GM19372 (cell line): ENCODE data around the gene LPAR1.
A peak's percentile ranks its signal among the peaks of the same experiment; 100 is the strongest.

Source experiments
- ATAC-seq: cut with Tn5 transposase; IDR thresholded peaks from one replicate; pipeline ENCODE4 v1.9.1; 2021; ENCODE audit warnings: mild to moderate bottlenecking, low read depth, moderate library complexity; ENCODE audit not compliant: unreplicated experiment

The LPAR1 gene

DNA sequence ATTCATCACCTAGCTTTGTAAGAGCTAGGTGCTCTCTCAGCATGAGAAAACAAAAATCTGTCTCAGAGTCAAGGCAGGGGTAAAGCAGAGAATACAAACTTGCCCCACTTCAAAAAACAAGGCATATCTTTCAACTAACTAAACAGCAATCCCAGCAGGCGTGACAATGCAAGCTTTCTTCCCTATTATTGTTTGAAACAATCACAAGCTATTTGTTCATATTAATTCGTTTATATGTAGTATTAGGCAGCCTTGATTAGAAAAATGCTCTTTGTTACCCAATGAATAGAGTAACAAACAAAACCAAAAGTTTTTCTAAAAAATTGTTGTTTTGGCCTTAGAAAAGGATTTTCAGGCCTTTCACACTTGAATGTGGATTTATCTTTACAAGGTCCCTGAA, 71.1 kb downstream of the LPAR1 start:
- ATAC-seq = no peak

GRCh38 chr9:110960288-110960687, 78.0 kb downstream of the LPAR1 start:
- no peak for ATAC-seq

- ATAC-seq = no peak
Measured at GRCh38 chr9:110958847-110959246, 79.4 kb downstream of the LPAR1 start.

DNA sequence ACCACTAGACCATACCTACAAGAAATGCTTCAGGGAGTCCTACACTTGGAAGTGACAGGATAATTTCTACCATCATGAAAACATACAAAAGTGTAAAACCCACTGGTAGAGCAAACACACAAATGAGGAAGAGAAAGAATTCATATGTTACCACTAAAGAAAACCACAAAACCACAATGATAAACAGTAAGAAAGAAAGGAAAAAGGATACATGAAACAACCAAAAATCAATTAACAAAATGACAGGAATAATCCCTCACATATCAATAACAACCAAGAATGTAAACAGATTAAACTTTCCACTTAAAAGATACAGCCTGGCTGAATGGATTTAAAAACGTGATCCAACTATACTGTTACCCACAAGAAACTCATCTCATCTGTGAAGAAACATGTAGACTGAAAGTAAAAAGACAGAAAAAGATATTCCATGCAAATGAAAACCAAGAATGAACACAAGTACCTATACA, 83.4 kb downstream of the LPAR1 start:
- ATAC-seq = no peak

GRCh38 chr9:110952540-110952859, 85.8 kb downstream of the LPAR1 start:
- no peak for ATAC-seq

DNA sequence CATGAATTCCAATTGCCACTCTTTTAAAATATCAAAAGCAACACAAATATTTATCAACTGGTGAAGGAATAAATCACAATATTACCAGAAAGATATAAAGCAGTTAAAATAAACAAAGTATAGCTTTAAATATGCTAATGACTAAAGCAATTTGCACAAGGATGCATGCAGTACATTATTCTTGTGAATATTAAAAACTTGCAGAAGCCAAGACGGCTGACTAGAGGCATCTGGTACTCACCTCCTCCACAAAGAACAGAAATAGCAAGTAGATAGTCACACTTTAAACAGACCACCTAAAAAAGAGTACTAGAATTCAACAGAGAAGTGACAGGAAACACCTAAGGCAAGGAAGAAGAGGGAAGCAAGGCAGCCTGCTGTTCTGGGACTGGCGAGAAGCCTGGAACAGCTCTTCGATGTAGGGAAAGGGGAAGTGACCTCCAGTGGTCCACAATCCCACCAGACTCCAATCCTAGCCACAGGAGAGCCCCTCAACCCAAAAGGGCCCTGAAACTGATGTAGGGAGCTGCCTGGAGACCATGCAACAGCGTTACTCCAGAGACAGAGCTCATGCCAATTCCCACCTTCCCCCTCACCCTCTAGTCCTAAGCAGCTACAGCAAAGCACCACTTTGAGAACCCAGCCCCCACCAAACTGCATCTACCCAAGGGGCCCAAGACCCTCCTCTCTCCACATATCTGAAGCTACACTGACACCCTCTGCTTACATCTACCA, 86.3 kb downstream of the LPAR1 start:
- ATAC-seq = no peak

- no peak for ATAC-seq
Measured at GRCh38 chr9:110950041-110950645, 88.1 kb downstream of the LPAR1 start.

DNA sequence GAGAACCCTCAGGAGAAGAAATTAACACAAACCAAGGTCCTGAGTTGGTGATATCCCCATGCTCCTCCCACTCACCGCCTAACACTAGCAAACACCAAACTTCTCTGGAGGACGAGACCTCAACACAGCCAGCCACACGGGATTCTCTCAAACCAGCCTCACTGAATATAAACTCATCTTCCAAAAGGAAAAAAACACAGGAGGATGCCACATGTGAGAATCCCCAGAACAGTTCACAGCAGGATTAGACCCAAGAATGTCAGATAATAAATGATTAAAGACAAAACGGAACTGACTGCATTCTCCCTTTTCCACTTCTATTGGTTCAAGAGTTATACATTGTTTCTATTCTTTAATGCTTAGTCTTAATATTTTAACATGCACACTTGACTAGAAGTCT, 89.2 kb downstream of the LPAR1 start:
- ATAC-seq = no peak

- no peak for ATAC-seq
Measured at GRCh38 chr9:110947491-110948044, 90.7 kb downstream of the LPAR1 start.

DNA sequence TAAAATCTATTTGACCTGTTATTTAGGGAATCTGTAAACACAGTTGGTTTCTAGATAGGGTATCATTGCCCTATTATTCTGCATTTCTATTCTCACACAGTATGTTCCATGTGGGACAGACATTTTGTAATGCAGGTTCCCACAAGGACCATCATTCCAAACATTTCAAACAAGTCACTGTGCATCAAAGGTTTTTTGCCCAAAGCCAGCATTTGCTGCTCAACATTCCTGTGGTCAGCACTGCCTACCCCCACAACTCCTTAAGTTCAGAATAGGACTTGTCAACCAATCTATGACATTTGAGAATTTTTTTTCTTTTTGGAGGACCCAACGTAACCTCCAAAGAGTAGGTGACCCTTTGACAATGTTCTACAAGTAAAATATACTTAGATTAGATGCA, 95.7 kb downstream of the LPAR1 start:
- no peak for ATAC-seq

DNA sequence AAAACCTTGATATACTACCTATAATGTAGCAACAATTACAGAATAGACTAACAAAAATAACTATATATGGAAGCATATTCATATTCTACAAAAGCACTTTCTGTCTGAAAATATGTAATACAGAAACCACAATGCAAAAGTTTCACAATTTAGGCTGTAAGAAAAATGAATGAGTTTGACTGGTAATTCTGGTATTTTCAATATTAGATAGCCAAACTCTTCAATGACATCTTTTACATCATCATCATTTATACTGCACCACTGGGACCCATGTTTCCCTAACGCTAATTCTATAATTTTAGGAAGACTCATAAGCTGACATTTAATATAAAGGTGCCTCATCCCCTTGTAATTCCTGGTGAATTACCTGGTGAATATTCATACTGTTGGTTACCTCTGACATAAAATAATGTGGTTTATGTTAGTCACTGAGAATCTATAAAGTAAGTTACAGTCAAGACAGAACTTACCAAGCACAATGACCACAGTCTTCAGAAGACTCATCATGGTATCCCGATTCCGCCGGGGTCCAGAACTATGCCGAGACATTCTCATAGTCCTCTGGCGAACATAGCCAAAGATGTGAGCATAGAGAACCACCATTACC, 97.2 kb downstream of the LPAR1 start:
- ATAC-seq = no peak

DNA sequence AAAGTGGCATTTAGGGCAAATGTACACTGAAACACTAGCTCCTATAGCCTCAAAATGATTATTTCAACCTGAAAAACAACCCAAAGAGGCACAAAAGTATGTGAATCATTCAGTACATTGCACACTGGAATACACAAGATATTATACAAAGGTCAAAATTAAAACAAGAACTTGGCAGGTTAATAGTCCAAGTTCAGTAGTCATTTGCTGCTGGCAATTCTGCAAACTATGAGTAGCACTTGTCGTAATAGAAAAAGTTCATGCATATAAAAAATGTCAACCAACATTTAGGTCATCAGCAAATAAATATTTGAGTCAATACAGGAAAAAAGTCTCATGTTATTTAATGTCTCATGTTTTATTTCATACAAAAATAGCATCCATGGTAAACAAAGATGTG, 98.7 kb downstream of the LPAR1 start:
- no peak for ATAC-seq

DNA sequence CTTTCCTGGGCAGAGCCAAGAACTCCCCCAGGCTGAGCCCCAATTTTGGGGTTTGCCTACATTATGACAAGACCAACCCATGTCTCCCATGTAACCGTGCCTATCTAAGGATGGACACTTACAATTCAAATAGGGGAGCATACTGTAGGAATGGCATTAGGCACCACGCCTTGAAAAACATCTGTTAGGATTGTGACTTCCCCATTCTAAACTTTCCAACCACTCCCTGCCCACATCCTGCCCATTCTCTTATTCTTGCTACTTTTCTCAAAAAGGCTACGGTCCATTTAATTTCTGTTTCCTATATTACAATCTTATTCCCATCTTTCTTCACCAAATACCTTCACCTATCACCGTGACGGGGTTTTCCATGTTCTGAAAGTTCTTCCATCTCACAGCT, 99.2 kb downstream of the LPAR1 start:
- ATAC-seq = no peak

DNA sequence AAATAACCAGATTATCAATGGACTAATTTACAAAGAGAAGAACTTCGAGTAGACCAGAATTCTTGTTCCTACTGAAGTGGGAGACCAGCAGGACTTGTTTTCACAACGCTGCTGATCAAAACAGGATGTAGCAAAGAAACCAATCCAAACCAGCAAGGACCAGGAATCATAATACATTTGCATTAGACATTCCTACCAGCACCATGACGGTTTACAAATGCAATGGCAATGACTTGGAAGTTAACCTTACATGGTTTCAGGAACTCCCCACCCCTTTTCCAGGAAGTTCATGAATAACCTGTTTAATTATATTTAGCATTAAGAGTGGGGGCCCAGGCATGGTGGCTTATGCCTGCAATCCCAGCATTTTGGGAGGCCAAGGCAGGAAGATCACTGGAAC, 100.0 kb downstream of the LPAR1 start:
- no peak for ATAC-seq

DNA sequence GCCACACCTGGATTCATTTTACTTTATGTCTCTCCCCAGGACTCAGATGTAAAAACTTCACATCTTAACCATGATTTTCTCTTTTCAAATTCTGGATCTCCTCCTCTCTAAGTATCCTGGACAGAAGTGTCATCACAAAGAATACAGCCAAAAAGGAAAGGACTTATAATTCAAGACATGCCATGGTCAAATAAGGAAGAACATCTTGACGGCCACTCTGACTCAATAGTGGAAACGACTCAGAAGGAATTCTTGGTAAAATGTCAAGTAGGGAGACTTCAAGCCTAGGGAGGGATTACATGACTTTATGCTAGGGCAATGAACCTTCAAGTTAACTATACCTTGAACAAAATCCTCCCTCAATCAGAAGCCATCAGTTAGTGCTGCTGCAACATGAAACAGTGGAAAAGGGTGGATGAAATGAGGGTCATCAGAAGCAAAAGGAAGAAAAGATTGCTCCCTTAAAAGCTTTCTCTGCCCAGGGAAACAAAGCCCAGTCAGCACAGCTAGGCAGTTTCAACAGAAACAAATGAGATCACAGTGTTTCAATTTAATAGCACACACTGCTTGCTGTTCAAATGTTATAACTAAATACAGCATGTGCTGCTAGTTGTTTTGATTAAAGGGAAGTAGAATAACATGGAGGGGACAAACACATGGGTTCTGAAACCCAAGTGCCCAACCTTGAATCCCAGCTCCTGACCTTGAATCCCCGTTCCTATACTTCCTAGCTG, 101.4 kb downstream of the LPAR1 start:
- no peak for ATAC-seq

- no peak for ATAC-seq
Measured at GRCh38 chr9:110936237-110936636, 102.0 kb downstream of the LPAR1 start.

- no peak for ATAC-seq
Measured at GRCh38 chr9:110935829-110936228, 102.4 kb downstream of the LPAR1 start.

GRCh38 chr9:110933350-110934001, 104.8 kb downstream of the LPAR1 start:
- ATAC-seq = peak; percentile 57

GRCh38 chr9:110932863-110933262, 105.4 kb downstream of the LPAR1 start:
- no peak for ATAC-seq

DNA sequence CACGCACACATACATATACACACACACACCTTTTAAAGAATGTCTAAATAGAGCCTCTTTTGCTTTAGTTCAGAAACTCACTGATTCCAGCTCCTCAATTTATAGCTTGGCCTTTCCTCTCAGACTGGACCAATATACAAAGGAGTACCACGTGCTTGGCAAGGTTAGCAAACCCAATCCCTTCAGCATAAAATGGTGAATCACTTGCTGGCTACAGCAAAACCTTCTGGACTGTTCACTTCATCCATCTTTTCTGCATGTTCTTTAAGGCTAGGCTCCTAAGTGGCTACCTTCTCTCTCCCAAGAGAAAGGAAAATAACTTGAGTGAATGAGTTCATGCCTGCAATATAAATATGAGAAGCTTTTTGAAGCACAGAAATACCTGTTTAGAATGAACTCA, 109.7 kb downstream of the LPAR1 start:
- no peak for ATAC-seq
